ENCODE data around the gene KRTAP4-12. TPM values are rescaled to one million over a fixed set of nuclear protein-coding genes. Genes with fewer than 3 reads are reported as not detected.
"Not testable (repeated sequence)": the region's sequence is repeated elsewhere in the genome, so short reads cannot be mapped to it uniquely, and the experiment has no call there.

Gene KRTAP4-12
- total RNA-seq, 1 experiment from 2014 or later = not detected

DNA sequence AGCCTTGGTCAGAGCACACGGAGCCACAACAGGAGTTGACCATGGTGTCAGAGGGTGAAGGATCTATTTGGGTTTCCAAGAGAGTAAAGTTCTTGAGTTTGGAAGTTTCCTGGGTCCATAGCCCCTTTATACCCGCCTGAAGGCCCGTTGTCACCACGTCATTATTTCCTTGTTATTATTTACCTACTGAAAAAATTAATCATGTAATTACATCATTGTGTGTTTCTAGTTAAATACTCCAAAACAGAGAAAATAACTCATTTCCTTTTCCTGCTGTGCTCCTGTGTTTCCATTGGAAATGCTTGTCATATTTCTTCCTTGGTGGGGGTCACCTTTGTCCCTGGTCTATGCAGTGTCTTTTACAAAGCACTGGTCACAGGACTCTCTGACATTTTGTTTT is 25.9 kb downstream of the KRTAP4-12 start, which contains the start of gene KRTAP4-8:
Gene KRTAP4-8 (minus strand): TSS at position 101 of the 400 bp plus-strand sequence. CDS start 58 bp downstream, at position 43.
- H3K27me3 Mint-ChIP-seq (ENCODE audit: insufficient read depth, unreplicated experiment) = no peaks in the 10 kb centered on the region
- ChIA-PET POLR2A (interaction anchor here (0.8 kb wide), 1 partner anchor 342 kb away, joined by 3 read pairs; no protein-coding TSS in a partner anchor), CTCF (no interaction called here)
- BruUV-seq (replicated peaks) = no TSS peak
- intact Hi-C loops (cut with micrococcal nuclease) = no loop called here
- H3K4me1 Mint-ChIP-seq (ENCODE audit: insufficient read depth, unreplicated experiment) = peaks cover 19% of the 10 kb centered on the region
- no peak within 1 kb of the TSS for H3K4me3 Mint-ChIP-seq (ENCODE audit: unreplicated experiment)
- no peaks in the 10 kb centered on the region for H3K36me3 Mint-ChIP-seq (ENCODE audit: insufficient read depth, unreplicated experiment)
- DNase-seq (ENCODE audit: unreplicated experiment) = no peak
- H3K9me3 Mint-ChIP-seq (ENCODE audit: unreplicated experiment) = no peaks in the 10 kb centered on the region
- peak within 1 kb of the TSS; percentile 46 for H3K27ac Mint-ChIP-seq (ENCODE audit: low read depth, unreplicated experiment)
- TF ChIP-seq, protein P1, sequence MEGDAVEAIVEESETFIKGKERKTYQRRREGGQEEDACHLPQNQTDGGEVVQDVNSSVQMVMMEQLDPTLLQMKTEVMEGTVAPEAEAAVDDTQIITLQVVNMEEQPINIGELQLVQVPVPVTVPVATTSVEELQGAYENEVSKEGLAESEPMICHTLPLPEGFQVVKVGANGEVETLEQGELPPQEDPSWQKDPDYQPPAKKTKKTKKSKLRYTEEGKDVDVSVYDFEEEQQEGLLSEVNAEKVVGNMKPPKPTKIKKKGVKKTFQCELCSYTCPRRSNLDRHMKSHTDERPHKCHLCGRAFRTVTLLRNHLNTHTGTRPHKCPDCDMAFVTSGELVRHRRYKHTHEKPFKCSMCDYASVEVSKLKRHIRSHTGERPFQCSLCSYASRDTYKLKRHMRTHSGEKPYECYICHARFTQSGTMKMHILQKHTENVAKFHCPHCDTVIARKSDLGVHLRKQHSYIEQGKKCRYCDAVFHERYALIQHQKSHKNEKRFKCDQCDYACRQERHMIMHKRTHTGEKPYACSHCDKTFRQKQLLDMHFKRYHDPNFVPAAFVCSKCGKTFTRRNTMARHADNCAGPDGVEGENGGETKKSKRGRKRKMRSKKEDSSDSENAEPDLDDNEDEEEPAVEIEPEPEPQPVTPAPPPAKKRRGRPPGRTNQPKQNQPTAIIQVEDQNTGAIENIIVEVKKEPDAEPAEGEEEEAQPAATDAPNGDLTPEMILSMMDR (IDR thresholded peaks at IDR 0.05; ENCODE audit: unreplicated experiment) = no peak

DNA sequence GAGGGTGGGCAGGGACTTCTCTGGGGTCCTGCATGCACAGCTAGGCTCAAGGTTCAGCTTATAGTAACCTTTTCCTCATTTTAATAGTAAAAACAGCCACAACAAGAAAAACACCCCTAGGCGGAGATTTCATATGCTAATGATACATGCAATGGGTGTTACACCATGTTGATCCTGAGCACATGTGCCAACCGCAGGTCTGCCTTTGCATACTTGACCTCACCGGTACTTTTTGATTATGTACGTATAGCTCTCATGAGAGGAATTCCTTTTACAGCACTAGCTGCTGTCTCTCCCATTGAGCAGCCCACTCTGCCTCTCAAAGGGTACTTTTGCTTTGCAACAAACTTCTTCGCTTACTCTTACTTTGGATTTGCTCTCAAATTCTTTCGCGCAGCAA is 27.9 kb downstream of the KRTAP4-12 start:
- no peak for DNase-seq (ENCODE audit: unreplicated experiment)
- TF ChIP-seq, protein P1 (IDR thresholded peaks at IDR 0.05; ENCODE audit: unreplicated experiment) = no peak
- Mint-ChIP-seq H3K27ac (ENCODE audit: low read depth, unreplicated experiment) (no peak overlapping the region), H3K27me3 (ENCODE audit: insufficient read depth, unreplicated experiment) (no peaks in the 10 kb centered on the region), H3K4me1 (ENCODE audit: insufficient read depth, unreplicated experiment) (peaks cover 19% of the 10 kb centered on the region), H3K9me3 (ENCODE audit: unreplicated experiment) (no peaks in the 10 kb centered on the region), H3K4me3 (ENCODE audit: unreplicated experiment) (no peak overlapping the region), H3K36me3 (ENCODE audit: insufficient read depth, unreplicated experiment) (no peaks in the 10 kb centered on the region)
- intact Hi-C loops (cut with micrococcal nuclease) = no loop called here
- ChIA-PET POLR2A (no interaction called here), CTCF (no interaction called here)
- BruUV-seq (replicated peaks) = no TSS peak

DNA sequence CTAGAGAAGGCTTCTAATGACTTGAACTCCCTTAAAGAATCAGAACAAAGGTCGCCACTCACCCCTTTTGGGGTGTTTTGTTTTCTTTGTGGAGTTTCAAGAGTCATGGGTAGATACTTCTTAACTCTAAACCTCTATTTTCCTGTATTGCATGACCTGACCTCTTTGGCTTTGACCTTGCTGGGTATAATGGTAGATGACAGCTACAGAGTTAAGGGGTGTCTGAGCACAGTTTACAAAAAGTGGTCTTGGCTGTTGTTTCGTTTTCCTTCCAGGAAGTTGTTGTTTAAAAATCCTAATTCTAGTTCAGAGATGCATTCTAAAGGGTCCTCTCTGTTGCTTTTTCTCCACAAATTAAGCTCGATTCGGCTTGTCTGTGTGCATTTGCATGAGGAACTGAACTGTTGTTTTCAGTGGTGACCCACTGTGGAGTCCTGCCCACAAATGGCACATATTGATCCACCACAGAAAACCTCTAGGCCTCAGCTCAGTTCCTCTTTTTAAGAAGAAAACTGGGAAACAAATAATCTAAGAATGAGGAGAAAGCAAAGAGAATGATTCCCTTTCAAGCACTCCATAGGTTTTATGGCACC is 35.1 kb downstream of the KRTAP4-12 start:
- H3K27ac Mint-ChIP-seq (ENCODE audit: low read depth, unreplicated experiment); H3K9me3 Mint-ChIP-seq (ENCODE audit: unreplicated experiment); H3K4me3 Mint-ChIP-seq (ENCODE audit: unreplicated experiment); CTCF ChIA-PET; BruUV-seq (replicated peaks); intact Hi-C loops (cut with micrococcal nuclease); POLR2A ChIA-PET; DNase-seq (ENCODE audit: unreplicated experiment); H3K36me3 Mint-ChIP-seq (ENCODE audit: insufficient read depth, unreplicated experiment); H3K27me3 Mint-ChIP-seq (ENCODE audit: insufficient read depth, unreplicated experiment); H3K4me1 Mint-ChIP-seq (ENCODE audit: insufficient read depth, unreplicated experiment): not testable (repeated sequence)

DNA sequence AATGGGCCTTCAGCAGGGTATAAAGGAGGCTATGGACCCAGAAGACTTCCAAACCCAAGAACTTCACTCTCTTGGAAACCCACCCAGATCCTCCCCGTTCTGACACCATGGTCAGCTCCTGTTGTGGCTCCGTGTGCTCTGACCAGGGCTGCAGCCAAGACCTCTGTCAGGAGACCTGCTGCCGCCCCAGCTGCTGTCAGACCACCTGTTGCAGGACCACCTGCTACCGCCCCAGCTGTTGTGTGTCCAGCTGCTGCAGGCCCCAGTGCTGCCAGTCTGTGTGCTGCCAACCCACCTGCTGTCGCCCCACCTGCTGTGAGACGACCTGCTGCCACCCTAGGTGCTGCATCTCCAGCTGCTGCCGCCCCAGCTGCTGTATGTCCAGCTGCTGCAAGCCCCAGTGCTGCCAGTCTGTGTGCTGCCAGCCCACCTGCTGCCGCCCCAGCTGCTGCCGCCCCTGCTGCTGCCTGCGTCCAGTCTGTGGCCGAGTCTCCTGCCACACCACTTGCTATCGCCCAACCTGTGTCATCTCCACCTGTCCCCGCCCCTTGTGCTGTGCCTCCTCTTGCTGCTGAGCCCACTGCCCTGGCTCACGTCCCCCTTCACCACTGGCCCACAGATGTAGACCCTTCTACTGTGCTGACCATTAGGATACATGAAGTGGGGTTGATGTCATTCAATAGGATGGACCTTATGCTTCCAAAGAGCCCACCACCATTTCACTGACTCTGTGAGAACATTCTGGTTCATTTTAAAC is 39.7 kb downstream of the KRTAP4-12 start, which contains the start of gene KRTAP4-7:
Gene KRTAP4-7 (plus strand): TSS at position 51 of the 757 bp plus-strand sequence. CDS start 57 bp downstream, at position 108.
- H3K4me3 Mint-ChIP-seq (ENCODE audit: unreplicated experiment); CTCF ChIA-PET: not testable (repeated sequence)

DNA sequence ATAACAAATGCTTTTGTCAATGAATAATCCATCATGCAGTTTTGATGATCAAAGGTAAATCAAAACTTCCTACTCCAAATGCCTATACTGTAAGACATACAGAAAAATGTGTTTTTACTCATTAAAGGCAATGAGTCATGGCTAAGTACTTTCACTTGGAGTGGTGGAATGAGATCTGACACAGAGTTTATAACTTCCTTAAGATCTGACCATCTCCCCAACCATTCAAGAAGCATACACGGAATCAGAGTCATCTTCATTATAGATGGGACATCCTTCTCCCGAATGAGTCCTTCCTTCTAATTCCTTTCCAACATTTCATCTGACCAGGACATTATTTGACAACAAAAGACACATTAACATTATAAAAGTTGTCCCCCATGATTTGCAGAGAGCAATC is 40.6 kb downstream of the KRTAP4-12 start:
- H3K27me3 Mint-ChIP-seq (ENCODE audit: insufficient read depth, unreplicated experiment); CTCF ChIA-PET; intact Hi-C loops (cut with micrococcal nuclease); H3K9me3 Mint-ChIP-seq (ENCODE audit: unreplicated experiment); BruUV-seq (replicated peaks); H3K27ac Mint-ChIP-seq (ENCODE audit: low read depth, unreplicated experiment); H3K4me3 Mint-ChIP-seq (ENCODE audit: unreplicated experiment); DNase-seq (ENCODE audit: unreplicated experiment); H3K36me3 Mint-ChIP-seq (ENCODE audit: insufficient read depth, unreplicated experiment): not testable (repeated sequence)
- POLR2A ChIA-PET = interaction anchor here (0.6 kb wide), 1 partner anchor 58 kb away, joined by 3 read pairs; no protein-coding TSS in a partner anchor
- H3K4me1 Mint-ChIP-seq (ENCODE audit: insufficient read depth, unreplicated experiment) = peaks cover 16% of the 10 kb centered on the region

More for the DNA sequence above, 39.7 kb downstream of the KRTAP4-12 start, which contains the start of gene KRTAP4-7:
- H3K27me3 Mint-ChIP-seq (ENCODE audit: insufficient read depth, unreplicated experiment); H3K36me3 Mint-ChIP-seq (ENCODE audit: insufficient read depth, unreplicated experiment); intact Hi-C loops (cut with micrococcal nuclease); H3K9me3 Mint-ChIP-seq (ENCODE audit: unreplicated experiment); BruUV-seq (replicated peaks); DNase-seq (ENCODE audit: unreplicated experiment); H3K27ac Mint-ChIP-seq (ENCODE audit: low read depth, unreplicated experiment): not testable (repeated sequence)
- H3K4me1 Mint-ChIP-seq (ENCODE audit: insufficient read depth, unreplicated experiment) = peaks cover 16% of the 10 kb centered on the region
- POLR2A ChIA-PET = interaction anchor here (0.6 kb wide), 1 partner anchor 59 kb away, joined by 3 read pairs; no protein-coding TSS in a partner anchor
